ENCODE results near the gene ZNF430. TPM values are rescaled to one million over a fixed set of nuclear protein-coding genes. Genes with fewer than 3 reads are reported as not detected.

ZNF430 gene
- total RNA-seq, 4 donors from 2014 or later, result 4.5 to 11.2 (median 6.3) TPM

GRCh38 chr19:21065336-21065735 is 44.9 kb downstream of the ZNF430 start:
- Histone ChIP-seq H3K9me3 (peaks cover 0 to 13% (median 10%) of the 10 kb centered on the region in 4 donors), H3K4me1 (no peaks in the 10 kb centered on the region), H3K36me3 (peaks cover 7 to 37% (median 16%) of the 10 kb centered on the region in 4 donors), H3K27me3 (no peaks in the 10 kb centered on the region), H3K4me3 (no peak overlapping the region), H3K27ac (replicated peaks in 1 of 4) (no peak overlapping the region)
- intact Hi-C loops (cut with DNase I), result no loop called here
- TF ChIP-seq EP300 (IDR thresholded peaks at IDR 0.05), result no peak
- no peak for TF ChIP-seq CTCF (IDR thresholded peaks at IDR 0.05)
- TF ChIP-seq POLR2AphosphoS5 (IDR thresholded peaks at IDR 0.05), result no peak
- TF ChIP-seq POLR2A (IDR thresholded peaks at IDR 0.05; ENCODE audit: low read depth), result no peak
- DNase-seq (ENCODE audit: extremely low spot score), result no peak

DNA sequence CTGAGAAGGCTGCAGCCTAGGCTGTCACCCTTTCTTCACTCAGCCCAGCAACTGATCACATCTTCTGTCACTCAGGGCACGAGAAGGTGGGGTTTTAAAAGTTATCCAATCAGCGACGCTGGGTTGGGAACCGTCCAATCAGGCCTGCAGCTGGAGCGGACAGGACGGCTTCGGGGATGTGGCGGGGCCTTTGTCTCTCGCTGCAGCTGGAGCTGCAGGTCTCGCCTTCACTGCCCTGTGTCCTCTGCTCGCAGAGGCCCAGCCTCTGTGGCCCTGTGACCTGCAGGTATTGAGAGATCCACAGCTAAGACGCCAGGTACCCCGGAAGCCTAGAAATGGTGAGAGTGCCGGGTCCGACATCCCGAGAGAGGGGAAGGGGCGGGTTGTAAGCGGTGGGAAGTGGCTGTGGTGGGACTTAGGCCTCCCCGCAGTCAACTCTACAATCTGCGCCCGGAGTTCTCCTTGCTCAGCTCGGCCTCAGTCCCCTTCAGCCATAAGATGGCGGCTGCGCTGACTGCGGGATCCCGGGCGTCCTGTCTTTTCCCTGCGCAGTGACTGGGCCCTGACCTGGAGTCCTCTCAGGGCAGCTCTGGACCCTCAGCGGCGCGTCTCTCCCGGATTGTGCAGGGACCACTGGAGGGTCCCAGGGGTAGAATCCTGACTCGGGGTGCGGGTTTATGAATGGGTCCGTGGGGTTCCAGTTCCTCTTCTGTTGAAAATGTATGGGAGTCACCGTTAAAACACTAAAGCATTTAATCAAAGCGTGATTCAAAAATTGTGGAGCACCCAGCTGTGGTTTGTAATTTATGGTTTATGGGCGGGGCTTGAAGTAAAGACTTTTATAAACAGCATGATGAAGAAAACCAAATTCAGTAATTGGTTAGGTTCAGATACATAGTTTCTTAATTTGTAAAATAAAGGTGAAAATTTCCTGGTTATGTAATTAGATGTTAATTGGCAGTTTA is 61.8 kb downstream of the ZNF430 start, which contains the start of gene ZNF714:
TSS of gene ZNF714 (plus strand) at position 193 of the 965 bp plus-strand sequence. CDS start 16,066 bp downstream, outside the sequence.
- Histone ChIP-seq H3K36me3 (no peaks in the 10 kb centered on the region), H3K4me1 (peaks cover 0 to 14% (median 11%) of the 10 kb centered on the region in 4 donors), H3K27ac (replicated peaks in 1 of 4) (peak within 1 kb of the TSS; percentile 0 to 79 (median 62)), H3K4me3 (peak within 1 kb of the TSS; percentile 59 to 73 (median 66)), H3K9me3 (no peaks in the 10 kb centered on the region), H3K27me3 (no peaks in the 10 kb centered on the region)
- peak; percentile 97 for DNase-seq (ENCODE audit: extremely low spot score)
- TF ChIP-seq CTCF (IDR thresholded peaks at IDR 0.05) (no peak), POLR2A (IDR thresholded peaks at IDR 0.05; ENCODE audit: low read depth) (no peak), POLR2AphosphoS5 (IDR thresholded peaks at IDR 0.05) (peak; percentile 44 to 65), EP300 (IDR thresholded peaks at IDR 0.05) (no peak)
- intact Hi-C loops (cut with DNase I), result no loop called here
- 23% methylated on average over 29 of the region's 38 CpGs for WGBS

- intact Hi-C loops (cut with DNase I), result no loop called here
- no peak for DNase-seq (ENCODE audit: extremely low spot score)
- no peaks in the 10 kb centered on the region for H3K36me3 ChIP-seq
- H3K4me1 ChIP-seq, result peaks cover 0 to 14% (median 11%) of the 10 kb centered on the region in 4 donors
- TF ChIP-seq EP300 (IDR thresholded peaks at IDR 0.05) (no peak), CTCF (IDR thresholded peaks at IDR 0.05) (no peak), POLR2AphosphoS5 (IDR thresholded peaks at IDR 0.05) (no peak), POLR2A (IDR thresholded peaks at IDR 0.05; ENCODE audit: low read depth) (no peak)
- no peaks in the 10 kb centered on the region for H3K9me3 ChIP-seq
- no peaks in the 10 kb centered on the region for H3K27me3 ChIP-seq
- no peak overlapping the region for H3K4me3 ChIP-seq
- WGBS, result 86% methylated on average over 1 of the region's 1 CpG
- no peak overlapping the region for H3K27ac ChIP-seq (replicated peaks in 1 of 4)
Observed at GRCh38 chr19:21084343-21084742, 63.9 kb downstream of the ZNF430 start.

DNA sequence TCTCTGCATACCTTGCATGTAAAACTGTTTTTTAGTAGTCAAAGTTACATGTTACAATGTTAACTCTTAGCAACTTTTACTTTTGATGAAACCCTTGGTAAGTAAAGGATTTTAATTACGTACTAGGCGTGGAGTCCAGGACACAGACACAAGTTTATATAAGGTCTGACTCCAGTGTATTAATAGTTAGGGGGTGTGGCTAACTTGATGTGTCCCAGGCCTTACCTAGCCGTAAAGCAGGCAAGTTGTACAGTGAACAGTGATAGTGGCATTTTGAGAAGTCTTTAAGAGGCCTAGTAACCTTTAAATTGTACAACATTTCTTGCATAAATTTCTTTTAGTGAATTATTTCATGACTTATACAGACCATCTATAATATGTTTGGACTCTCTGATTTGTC is 67.4 kb downstream of the ZNF430 start:
- H3K4me3 ChIP-seq, result no peak overlapping the region
- no peaks in the 10 kb centered on the region for H3K27me3 ChIP-seq
- no peak for TF ChIP-seq EP300 (IDR thresholded peaks at IDR 0.05)
- TF ChIP-seq POLR2AphosphoS5 (IDR thresholded peaks at IDR 0.05), result no peak
- no peak for TF ChIP-seq POLR2A (IDR thresholded peaks at IDR 0.05; ENCODE audit: low read depth)
- TF ChIP-seq CTCF (IDR thresholded peaks at IDR 0.05), result no peak
- H3K9me3 ChIP-seq, result no peaks in the 10 kb centered on the region
- no peak overlapping the region for H3K27ac ChIP-seq (replicated peaks in 1 of 4)
- H3K36me3 ChIP-seq, result no peaks in the 10 kb centered on the region
- H3K4me1 ChIP-seq, result peaks cover 0 to 10% (median 9%) of the 10 kb centered on the region in 4 donors
- 54% methylated on average over 3 of the region's 3 CpGs for WGBS
- DNase-seq (ENCODE audit: extremely low spot score), result no peak
- intact Hi-C loops (cut with DNase I), result no loop called here
